Astrocyte (in vitro differentiated cells and primary cell): ENCODE data around the gene C19orf47. TPM values are rescaled to one million over a fixed set of nuclear protein-coding genes. Genes with fewer than 3 reads are reported as not detected.

Experiments used
- DNase-seq: peaks from one replicate; pipeline ENCODE4 v3.0.0-alpha.2; 2010; ENCODE audit warnings: low read depth
- FAIRE-seq: peaks from 2 replicates; lab custom pipeline; 2011; peaks lifted over from hg19 to GRCh38; lab: Jason Lieb, UNC
- H2AFZ ChIP-seq: 2 replicates; pipeline ENCODE4 v1.6.0; 2012; ENCODE audit warnings: low read depth, low read length, inconsistent platforms
- H3K27ac ChIP-seq: 2 replicates; pipeline ENCODE4 v1.5.1; 2011; ENCODE audit warnings: low read depth, low read length, inconsistent platforms
- H3K27me3 ChIP-seq: 2 replicates; pipeline ENCODE4 v1.6.0; 2011; ENCODE audit warnings: low read length, inconsistent platforms; ENCODE audit not compliant: insufficient read depth
- H3K36me3 ChIP-seq: 2 replicates; pipeline ENCODE4 v1.5.1; 2011; ENCODE audit warnings: low read length, inconsistent platforms; ENCODE audit not compliant: insufficient read depth
- H3K4me1 ChIP-seq: 2 replicates; pipeline ENCODE4 v1.5.1; 2011; ENCODE audit warnings: low read length, inconsistent platforms; ENCODE audit not compliant: insufficient read depth
- H3K4me2 ChIP-seq: 2 replicates; pipeline ENCODE4 v1.6.0; 2012; ENCODE audit warnings: low read length, inconsistent platforms
- H3K4me3 ChIP-seq: 2 replicates; pipeline ENCODE4 v1.5.1; 2011; ENCODE audit warnings: low read depth, mild to moderate bottlenecking, low read length, inconsistent platforms; ENCODE audit not compliant: insufficient read depth
- H3K79me2 ChIP-seq: 2 replicates; pipeline ENCODE4 v1.6.0; 2012; ENCODE audit warnings: mild to moderate bottlenecking, low read length, inconsistent platforms; ENCODE audit not compliant: insufficient read depth
- H3K9ac ChIP-seq: 2 replicates; pipeline ENCODE4 v1.6.0; 2012; ENCODE audit warnings: mild to moderate bottlenecking, low read length, inconsistent platforms
- H3K9me3 ChIP-seq: 2 replicates; pipeline ENCODE4 v1.5.1; 2012; ENCODE audit warnings: low read depth, mild to moderate bottlenecking, low read length, inconsistent platforms; ENCODE audit not compliant: insufficient read depth
- H4K20me1 ChIP-seq: 2 replicates; pipeline ENCODE4 v1.6.0; 2012; ENCODE audit warnings: low read length, inconsistent platforms; ENCODE audit not compliant: insufficient read depth
- H3K27ac Mint-ChIP-seq: one replicate; pipeline ENCODE4 v1.8.0; 2021; ENCODE audit warnings: mild to moderate bottlenecking, mixed read lengths; ENCODE audit not compliant: unreplicated experiment
- H3K27me3 Mint-ChIP-seq: one replicate; pipeline ENCODE4 v1.8.0; 2021; ENCODE audit warnings: low read depth, mixed read lengths; ENCODE audit not compliant: unreplicated experiment
- H3K36me3 Mint-ChIP-seq: one replicate; pipeline ENCODE4 v1.8.0; 2021; ENCODE audit warnings: low read depth, mixed read lengths; ENCODE audit not compliant: unreplicated experiment
- H3K4me1 Mint-ChIP-seq: one replicate; pipeline ENCODE4 v1.8.0; 2021; ENCODE audit warnings: low read depth, mixed read lengths; ENCODE audit not compliant: unreplicated experiment
- H3K4me3 Mint-ChIP-seq: one replicate; pipeline ENCODE4 v1.8.0; 2021; ENCODE audit warnings: mild to moderate bottlenecking, moderate library complexity, mixed read lengths; ENCODE audit not compliant: unreplicated experiment
- H3K9me3 Mint-ChIP-seq: one replicate; pipeline ENCODE4 v1.8.0; 2021; ENCODE audit warnings: mild to moderate bottlenecking, mixed read lengths; ENCODE audit not compliant: unreplicated experiment
- EZH2 ChIP-seq: IDR thresholded peaks from 2 replicates; pipeline ENCODE4 v1.6.1; 2012; ENCODE audit warnings: mild to moderate bottlenecking, low read length, inconsistent platforms; ENCODE audit not compliant: insufficient read depth
- total RNA-seq: library from RNA; stranded (reverse); gene quantifications from 2 replicates; pipeline ENCODE4 v1.2.1, GENCODE V29; 2021
- TF ChIP-seq, protein P1 (sequence below): IDR thresholded peaks from 2 replicates; pipeline ENCODE4 v1.5.1; 2011; ENCODE audit warnings: low read depth, mild to moderate bottlenecking, inconsistent platforms, low read length, moderate library complexity; ENCODE audit not compliant: insufficient read depth

The C19orf47 gene
- total RNA-seq, 1 donor from 2014 or later: 20.6 TPM

DNA sequence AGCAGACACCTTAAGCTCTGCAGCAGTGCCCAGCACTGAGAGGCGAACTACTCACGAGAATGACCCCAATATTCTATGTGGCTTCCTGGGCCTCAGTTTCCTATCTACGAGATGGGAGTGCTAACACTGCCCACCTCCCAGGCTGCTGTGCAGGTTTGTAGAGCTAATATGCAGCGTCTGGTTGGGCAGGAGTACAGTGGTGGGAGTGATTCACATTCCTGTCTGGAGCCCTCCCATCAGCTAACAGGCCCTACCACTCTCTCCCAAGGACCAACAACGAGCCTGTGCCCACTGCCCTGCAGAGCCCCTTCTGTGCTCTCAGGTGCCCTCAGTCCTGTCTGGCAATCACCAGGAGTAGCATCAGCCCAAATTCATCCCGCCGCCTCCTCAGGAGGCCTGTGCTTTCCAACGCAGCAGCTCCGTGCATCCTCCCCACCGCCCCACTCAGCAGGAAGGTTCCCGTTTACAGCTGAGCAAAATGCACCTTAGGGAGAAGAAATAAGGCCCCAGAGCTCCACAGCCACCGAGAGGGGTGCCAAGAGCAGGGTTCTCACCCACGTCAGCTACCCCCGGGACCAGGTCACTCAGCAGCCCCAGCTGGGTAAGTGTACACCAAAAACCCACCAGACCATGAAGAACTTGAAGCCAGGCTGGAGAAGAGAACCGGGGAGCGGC is 69.7 kb downstream of the C19orf47 start:
- Histone ChIP-seq H3K36me3 (no peaks in the 10 kb centered on the region), H3K4me2 (no peak overlapping the region), H3K9ac (no peak overlapping the region), H3K79me2 (peaks cover 96% of the 10 kb centered on the region), H3K4me1 (peaks cover 2% of the 10 kb centered on the region), H4K20me1 (peaks cover 95% of the 10 kb centered on the region), H3K27me3 (no peaks in the 10 kb centered on the region), H3K4me3 (no peak overlapping the region), H3K9me3 (no peaks in the 10 kb centered on the region), H3K27ac (no peak overlapping the region), H2AFZ (no peak overlapping the region)
- H3K27ac Mint-ChIP-seq: peak overlapping the region; percentile 12
- FAIRE-seq: no peak
- H3K27me3 Mint-ChIP-seq: no peaks in the 10 kb centered on the region
- no peak for TF ChIP-seq EZH2
- TF ChIP-seq, protein P1, sequence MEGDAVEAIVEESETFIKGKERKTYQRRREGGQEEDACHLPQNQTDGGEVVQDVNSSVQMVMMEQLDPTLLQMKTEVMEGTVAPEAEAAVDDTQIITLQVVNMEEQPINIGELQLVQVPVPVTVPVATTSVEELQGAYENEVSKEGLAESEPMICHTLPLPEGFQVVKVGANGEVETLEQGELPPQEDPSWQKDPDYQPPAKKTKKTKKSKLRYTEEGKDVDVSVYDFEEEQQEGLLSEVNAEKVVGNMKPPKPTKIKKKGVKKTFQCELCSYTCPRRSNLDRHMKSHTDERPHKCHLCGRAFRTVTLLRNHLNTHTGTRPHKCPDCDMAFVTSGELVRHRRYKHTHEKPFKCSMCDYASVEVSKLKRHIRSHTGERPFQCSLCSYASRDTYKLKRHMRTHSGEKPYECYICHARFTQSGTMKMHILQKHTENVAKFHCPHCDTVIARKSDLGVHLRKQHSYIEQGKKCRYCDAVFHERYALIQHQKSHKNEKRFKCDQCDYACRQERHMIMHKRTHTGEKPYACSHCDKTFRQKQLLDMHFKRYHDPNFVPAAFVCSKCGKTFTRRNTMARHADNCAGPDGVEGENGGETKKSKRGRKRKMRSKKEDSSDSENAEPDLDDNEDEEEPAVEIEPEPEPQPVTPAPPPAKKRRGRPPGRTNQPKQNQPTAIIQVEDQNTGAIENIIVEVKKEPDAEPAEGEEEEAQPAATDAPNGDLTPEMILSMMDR: no peak
- peaks cover 36% of the 10 kb centered on the region for H3K4me1 Mint-ChIP-seq
- H3K9me3 Mint-ChIP-seq: no peaks in the 10 kb centered on the region
- no peak for DNase-seq
- no peak overlapping the region for H3K4me3 Mint-ChIP-seq
- peaks cover 7% of the 10 kb centered on the region for H3K36me3 Mint-ChIP-seq

DNA sequence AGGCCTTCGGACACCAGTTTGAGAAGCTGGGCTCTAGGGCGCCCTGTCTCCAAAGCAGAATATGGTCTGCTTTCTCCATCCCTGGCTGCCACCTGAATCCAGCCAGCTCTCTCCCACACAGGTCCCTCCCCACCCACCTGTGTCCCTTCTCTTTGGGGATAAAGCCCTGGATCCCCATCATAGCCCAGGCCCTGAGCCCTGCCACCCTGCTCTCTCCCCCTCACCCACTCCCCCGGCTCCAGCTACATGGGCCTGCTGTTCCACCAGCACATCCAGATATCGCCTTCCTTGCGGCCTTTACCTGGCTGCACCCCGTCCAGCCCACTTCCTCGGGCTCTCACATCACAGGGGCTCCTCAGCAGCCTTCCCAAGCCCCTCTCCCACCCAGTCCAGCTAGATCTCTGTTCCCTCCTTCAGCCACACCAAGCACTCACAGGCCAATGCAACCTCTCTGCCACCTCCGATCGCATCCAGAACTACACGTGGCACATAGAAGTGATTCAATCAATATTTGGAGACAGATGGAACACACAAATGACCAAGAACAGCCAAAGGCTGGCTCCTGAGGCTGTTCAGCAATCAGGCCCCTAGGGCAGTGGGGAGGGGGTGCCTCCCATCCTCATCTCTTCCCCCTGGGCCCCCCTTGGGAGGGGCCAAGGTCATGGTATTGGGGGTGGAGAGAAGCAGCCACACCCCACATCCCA is 70.7 kb downstream of the C19orf47 start:
- H3K4me3 ChIP-seq: no peak overlapping the region
- FAIRE-seq (no peak), DNase-seq (no peak)
- Mint-ChIP-seq H3K4me3 (no peak overlapping the region), H3K27me3 (no peaks in the 10 kb centered on the region), H3K4me1 (peaks cover 28% of the 10 kb centered on the region), H3K9me3 (no peaks in the 10 kb centered on the region), H3K27ac (no peak overlapping the region), H3K36me3 (peaks cover 7% of the 10 kb centered on the region)
- no peak overlapping the region for H3K27ac ChIP-seq
- no peak overlapping the region for H3K9ac ChIP-seq
- H2AFZ ChIP-seq: no peak overlapping the region
- no peaks in the 10 kb centered on the region for H3K4me1 ChIP-seq
- peaks cover 92% of the 10 kb centered on the region for H3K79me2 ChIP-seq
- H3K4me2 ChIP-seq: no peak overlapping the region
- TF ChIP-seq EZH2: no peak
- TF ChIP-seq, protein P1: no peak
- no peaks in the 10 kb centered on the region for H3K27me3 ChIP-seq
- H3K36me3 ChIP-seq: no peaks in the 10 kb centered on the region
- peaks cover 91% of the 10 kb centered on the region for H4K20me1 ChIP-seq
- no peaks in the 10 kb centered on the region for H3K9me3 ChIP-seq
